Transverse colon (tissue), 4 donors: ENCODE results near the gene UNC5B.

Experiments
- EP300 ChIP-seq: sonication (generic); formaldehyde crosslinking; IDR thresholded peaks from one replicate; pipeline ENCODE4 v1.6.1; 2017; ENCODE audit warnings: antibody characterized with exemption, low read depth
- POLR2A ChIP-seq: fragments of 450-650 bp; IDR thresholded peaks from one replicate; pipeline ENCODE4 v1.6.1; 2016; ENCODE audit warnings: antibody characterized with exemption, mild to moderate bottlenecking, moderate library complexity
- POLR2AphosphoS5 ChIP-seq, 3 donors: sonication (generic); formaldehyde crosslinking; IDR thresholded peaks; one replicate each; pipeline ENCODE4 v1.6.1; 2016; ENCODE audit warnings: antibody characterized with exemption in 3 of 3
- TF ChIP-seq, protein P1 (sequence below), 5 experiments: fragments of 200-600 bp in 3 of 5; fragments of 450-650 bp in 2 of 5; sonication (generic) in 3 of 5; IDR thresholded peaks; 1 replicate in 2 of 5; 2 replicates in 3 of 5; pipeline ENCODE4 v1.5.1; 2016 to 2017; ENCODE audit warnings: antibody characterized with exemption in 5 of 5, inconsistent platforms in 3 of 5, mild to moderate bottlenecking in 2 of 5, moderate library complexity in 1 of 5

DNA sequence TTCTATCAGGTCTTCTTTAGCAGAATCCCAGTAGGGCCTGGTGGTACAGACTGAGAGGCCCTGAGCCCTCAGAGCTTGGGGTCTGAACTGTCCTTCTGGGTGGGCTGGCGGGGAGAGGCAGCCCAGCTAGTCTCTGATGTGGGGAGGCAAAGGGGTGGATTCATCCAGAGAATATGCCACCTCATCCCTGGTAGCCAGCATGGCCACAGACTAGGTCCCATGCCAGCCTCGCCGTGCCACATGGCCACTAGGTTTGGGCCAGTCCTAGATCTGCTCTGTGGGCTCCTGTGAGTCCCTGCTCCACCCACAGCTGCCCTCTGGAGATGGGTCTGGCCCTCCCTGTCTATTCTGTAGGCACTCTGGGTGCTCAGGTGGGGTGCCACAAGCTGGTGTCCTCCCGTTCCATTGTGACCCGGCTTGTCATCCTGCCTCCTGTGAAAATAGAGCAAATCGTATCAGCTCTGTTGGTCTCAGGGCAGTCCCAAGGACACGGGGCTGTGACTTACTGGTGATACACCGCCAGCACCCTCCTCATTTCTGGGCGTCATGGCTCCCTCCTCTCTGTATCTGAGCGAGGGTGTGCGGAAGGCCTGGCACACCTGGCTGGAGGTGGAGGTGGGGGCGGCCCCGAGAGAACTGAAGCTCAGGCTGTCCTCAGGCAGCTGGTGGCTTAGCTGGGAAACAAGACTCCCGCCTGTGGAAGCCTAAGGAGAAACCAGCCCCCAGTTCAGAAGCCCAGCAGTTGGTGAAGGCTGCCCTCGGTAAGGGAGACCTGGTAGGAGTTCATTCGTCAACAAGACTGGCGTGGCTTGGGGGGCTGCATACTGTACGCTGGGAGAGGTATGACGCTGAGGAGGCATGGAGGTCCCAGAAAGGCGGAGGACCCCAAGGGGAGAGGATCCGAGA lies 33.3 kb downstream of the UNC5B start:
- TF ChIP-seq, protein P1, sequence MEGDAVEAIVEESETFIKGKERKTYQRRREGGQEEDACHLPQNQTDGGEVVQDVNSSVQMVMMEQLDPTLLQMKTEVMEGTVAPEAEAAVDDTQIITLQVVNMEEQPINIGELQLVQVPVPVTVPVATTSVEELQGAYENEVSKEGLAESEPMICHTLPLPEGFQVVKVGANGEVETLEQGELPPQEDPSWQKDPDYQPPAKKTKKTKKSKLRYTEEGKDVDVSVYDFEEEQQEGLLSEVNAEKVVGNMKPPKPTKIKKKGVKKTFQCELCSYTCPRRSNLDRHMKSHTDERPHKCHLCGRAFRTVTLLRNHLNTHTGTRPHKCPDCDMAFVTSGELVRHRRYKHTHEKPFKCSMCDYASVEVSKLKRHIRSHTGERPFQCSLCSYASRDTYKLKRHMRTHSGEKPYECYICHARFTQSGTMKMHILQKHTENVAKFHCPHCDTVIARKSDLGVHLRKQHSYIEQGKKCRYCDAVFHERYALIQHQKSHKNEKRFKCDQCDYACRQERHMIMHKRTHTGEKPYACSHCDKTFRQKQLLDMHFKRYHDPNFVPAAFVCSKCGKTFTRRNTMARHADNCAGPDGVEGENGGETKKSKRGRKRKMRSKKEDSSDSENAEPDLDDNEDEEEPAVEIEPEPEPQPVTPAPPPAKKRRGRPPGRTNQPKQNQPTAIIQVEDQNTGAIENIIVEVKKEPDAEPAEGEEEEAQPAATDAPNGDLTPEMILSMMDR (IDR thresholded peaks at IDR 0.05), result no peak
- TF ChIP-seq POLR2AphosphoS5 (IDR thresholded peaks at IDR 0.05) (no peak), POLR2A (no peak), EP300 (no peak)
